Raji (cell line): Measurements from ENCODE around the gene FGF19.

Experiments used
- POLR2A ChIP-seq: IDR thresholded peaks from 2 replicates; pipeline ENCODE4 v1.6.1; 2011; ENCODE audit warnings: low read depth, low read length, control low read depth; ENCODE audit not compliant: insufficient read depth

FGF19 gene

DNA sequence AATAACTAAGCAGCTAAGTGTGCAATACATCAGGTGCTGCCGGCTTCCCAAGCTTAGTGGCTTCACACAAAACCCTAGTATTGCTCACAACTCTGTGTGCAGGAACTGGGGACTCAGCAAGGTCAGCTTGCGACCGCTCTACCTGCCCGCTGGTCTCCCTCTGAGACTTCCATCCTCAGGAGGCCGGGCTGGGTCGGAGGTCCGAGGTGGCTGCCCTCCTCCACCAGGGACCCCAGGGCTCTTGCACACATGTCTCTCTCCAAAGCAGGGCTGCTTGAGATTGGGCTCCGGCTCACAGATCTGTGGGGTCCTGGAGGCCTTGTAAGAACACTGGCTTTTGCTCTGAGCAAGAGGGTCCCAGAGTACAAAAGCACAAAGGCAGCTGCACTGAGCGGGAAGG, 25.4 kb upstream of the FGF19 start:
- TF ChIP-seq POLR2A = no peak

DNA sequence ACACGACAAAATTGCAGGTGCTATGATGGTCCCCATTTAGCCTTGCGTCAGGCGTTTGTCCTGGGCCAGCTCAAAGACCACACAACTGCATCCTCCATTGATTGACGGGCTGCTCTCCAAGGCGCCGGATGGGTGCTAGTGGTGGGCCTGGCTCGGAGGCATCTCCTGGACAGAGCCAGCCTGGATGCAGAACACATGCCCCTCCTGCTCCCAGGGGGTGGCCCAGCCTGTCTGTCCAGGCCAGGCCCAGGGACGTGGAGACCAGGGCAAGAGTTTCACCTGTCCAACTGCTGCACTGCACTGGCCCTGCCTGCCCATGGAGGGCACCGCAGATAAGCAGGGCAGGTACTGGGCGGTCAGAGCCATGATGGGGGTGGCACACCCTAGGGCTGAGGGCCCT, 23.4 kb upstream of the FGF19 start:
- TF ChIP-seq POLR2A = no peak

DNA sequence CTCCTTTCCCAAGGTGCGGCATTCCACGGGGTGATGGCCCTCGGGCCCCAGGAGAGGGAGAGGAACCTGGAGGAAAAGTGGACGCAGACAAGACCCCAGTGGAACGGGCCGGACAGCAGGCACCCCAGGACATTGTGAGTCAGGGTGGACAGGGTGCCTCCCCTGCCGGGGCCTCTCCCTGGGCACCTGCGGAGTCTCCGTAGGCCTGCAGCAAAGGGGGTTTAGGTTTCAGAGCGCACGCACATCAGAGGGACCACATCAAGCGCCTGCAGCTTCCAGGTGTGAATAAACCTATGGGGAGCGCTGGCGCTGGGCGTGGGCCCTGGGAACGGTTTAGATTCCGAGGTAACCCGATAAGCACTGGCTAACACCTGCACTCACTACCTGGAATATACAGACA, 22.7 kb upstream of the FGF19 start:
- no peak for TF ChIP-seq POLR2A

DNA sequence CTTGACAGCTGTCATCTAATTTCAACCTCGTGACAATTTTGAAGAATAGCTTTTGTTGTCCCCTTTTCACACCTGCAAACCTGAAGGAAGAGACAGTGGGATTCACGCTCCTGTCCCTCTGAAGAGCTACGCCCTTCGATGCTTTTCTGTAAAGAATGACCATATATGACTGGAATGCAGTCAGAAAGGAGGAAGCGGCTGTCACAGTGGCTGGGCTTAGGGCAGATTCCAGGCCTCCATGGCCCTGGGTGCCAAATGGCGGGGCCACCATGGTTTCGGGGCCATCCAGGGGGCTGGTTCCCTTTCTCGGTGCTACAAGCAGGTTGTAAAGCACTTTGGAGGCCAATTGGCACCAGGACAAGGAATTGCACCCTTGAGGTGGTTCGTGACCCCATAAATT, 22.2 kb upstream of the FGF19 start:
- TF ChIP-seq POLR2A = no peak

DNA sequence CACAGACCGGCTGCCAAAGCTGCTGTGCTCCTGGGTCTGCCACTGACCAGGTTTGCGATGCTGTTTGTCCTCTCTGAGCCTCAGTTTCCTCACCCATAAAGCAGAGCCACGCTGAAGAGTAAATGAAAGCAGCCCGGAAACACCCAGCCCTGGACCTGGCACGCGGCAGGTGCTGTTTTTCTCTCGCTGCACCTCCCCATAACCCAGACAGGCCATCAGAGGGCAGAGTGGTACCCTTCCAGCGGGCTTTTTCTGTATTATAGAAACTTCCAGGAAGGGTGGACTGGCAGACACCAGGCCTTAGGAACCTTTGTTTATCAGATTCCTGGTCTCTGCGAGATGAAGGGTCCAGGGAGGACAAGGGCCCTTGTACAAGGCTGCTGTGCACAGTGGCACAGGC, 17.9 kb upstream of the FGF19 start:
- no peak for TF ChIP-seq POLR2A

DNA sequence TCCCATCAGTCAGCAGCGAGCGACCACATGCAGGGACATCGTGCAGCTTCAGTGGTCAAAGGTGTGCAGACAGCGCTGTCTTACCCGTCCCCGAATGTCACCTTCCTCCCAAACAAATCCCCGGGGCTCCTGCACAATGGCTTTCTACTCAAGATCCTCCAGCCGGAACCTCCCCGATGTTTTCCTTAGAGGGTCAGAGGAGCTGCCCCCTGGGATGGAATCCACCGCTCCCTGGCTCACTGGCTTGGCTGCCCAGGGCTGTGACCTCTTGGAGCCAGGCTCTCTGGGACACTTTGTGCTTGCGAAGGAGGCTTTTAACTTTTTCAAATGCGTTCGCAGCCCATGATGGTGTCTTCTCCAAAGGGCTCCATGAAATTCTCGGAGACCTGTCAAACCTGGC, 17.3 kb upstream of the FGF19 start:
- no peak for TF ChIP-seq POLR2A

DNA sequence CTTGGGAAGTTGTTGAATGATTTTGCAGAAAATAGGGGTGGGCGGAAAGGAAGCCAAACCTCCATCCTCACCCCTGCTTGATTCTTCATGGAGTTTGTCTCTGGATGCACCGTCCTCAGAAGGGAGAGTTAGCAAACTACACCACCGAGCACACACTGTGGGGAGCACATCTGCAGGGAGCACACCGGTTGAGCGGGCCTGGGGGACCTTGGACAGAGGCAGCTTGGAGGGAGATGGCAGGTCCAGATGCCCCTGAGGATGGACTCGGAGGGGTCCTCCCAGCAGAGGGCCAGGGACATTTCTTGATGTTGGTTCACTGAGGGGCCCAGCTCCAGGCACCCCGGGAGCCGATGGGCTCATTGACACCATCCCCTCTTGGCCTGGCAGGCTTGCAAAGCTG, 15.1 kb upstream of the FGF19 start:
- no peak for TF ChIP-seq POLR2A

DNA sequence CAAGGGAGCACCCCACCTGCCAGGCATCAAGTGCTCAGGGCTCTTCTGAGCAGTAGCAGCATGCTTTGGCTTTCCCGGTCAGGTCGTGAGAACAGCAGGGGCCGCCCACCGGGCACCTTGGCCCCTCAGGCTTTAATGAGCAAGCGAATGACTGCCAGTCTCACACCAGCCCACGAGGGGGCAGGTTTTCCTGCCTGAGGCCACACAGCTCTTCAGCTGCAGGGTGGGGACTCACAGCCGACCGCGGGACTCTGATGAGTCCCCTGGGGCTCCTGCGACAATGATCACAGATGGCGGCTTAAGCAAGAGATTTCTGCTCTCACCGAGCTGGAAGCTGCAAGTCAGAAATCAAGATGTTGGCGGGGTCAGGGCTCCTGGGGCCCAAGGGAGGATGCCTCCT, 14.3 kb upstream of the FGF19 start:
- no peak for TF ChIP-seq POLR2A

DNA sequence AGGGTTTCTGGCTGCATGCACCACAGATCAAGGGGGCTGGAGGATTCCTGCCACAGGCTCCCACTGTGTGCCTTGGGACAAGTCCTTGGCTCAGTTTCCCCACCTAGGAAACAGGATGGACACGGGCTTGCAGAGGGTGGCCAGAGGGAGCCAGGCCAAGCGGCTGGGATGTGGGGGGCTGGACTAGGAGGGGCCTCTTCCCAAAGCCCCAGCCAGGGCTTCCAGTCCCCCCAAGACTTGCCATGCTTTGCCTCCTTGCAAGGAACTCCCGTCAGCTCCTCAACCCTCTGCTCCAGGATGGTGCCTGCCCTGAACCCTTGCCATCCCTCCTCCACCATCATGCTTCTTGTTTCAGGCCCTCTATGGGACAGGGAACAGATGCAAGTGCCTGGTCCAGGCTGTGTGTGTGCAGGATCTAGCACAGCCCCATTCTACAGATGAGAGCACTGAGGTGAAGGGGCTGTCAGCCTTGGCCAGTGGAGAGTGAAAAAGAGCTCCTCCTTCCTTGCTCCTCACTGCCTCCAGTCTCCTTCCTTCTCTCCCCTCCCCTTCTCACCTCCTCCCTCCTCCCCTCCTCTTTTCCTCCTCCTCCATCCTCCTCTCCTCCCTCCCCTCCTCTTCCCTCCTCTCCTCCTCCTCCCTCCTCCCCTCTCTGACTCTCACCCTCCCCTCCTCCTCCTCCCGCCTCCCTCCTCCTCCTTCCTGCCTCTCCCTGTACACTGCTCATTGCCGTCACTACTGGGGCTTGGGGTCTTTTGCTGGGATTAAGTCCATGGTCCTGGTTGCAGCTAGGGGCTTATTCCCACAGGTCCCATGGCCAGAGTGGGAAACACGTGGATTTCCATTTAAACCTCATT, 13.3 kb upstream of the FGF19 start:
- no peak for TF ChIP-seq POLR2A

DNA sequence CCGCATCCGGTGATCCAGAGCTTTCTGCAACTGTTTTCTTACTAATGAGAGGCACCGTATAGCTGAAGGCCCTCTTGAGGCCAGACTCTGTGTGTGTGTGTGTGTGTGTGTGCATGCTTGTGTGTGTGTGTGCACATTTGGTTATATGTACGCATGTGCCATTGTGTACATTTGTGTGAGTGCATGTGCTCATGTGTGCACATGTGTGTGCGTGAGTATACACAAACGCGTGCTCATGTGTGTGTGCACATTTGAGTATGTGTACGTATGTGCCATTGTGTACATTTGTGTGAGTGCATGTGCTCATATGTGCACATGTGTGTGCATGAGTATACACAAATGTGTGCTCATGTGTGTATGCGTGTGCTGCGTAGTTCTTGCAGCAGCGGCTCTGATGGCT, 12.3 kb upstream of the FGF19 start:
- no peak for TF ChIP-seq POLR2A

DNA sequence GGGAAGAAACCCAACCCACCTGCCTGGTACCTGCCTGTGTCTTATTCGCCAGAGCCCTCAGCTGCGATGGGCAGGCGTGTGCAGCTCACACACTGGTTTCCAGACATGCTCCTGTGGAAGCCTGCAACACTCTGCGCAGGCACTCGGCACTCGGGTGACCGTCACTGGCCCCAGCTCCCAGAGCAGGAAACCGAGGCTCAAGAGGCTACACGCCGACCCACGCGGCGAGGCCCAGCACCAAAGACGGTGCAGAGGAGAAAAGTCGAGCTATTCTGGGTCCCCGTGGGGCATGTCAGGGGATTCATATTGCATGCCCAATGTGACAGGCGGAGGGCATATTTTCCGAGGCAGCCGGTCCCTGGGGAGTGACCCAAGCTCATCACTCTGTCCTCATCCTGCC, 11.6 kb upstream of the FGF19 start:
- TF ChIP-seq POLR2A = no peak

DNA sequence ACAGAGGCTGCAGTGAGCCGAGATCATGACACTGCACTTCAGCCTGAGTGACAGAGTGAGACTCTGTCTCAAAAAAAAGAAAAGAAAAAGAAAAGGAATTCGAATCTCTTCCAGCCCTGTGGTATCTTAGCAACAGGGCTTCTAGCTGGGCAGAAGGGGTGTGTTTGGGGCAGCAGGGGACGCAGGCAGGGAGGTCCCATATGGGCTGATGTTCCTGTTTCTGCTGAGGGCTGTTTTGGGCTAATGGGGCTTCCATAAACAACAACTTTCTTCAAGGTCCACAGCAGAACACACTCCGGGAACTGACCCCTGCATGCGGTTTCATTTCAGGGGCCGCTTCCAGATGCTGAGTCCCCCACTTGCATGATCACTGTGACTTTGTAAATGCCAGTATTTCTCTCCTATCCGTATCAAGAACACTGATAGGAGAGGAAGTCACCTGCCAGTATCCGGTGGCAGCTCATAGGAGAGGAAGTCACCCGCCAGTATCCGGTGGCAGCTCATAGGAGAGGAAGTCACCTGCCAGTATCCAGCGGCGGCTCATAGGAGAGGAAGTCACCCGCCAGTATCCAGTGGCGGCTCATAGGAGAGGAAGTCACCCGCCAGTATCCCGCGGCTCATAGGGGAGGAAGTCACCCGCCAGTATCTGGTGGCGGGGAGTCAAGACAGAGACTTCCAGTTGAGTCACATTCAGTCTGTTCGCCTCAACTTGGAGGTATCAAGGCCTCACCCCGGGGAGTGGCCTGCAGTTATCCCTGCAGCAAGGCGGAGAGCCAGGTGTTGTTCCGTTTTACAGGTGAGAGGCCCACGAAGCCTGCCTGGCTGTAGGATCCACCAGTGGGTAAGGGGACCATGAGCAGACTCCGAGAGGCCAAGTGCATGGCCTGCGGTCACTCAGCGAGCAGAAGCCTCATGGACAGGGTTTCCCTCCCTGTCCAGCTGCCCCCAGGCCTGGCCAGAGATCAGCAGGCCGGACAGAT, 8.3 kb upstream of the FGF19 start:
- TF ChIP-seq POLR2A = no peak

DNA sequence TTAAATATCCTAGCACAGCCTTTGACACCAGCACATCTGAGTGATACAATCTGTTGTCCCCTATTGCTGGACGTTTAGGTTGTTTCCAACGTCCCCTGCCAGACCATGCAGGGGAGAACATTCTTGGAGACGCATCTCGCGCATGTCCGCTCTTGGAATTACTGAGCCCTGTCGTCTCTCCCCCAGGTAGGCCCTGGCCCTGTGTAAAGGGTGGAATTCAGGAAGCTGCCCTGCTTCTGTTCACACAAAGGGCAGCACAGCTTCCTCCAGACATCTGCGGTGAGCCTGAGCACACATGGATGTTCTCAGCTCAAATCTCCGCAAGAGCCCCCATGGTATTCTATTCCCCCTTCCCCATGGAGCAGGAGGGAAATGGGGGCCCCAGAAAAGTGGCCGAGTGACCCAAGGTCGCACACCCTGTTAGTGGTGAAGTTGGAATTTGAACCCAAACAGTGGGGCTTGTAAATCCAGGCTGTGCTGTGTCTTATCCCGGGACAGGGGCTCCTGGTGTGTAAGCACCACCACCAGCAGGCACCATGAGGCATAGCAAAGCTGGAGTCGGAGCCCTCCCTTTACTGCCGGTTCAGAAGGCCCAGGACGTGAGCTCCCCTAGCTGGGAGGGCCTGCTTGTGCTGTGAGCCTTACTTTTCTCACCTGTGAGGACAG, 5.0 kb upstream of the FGF19 start:
- no peak for TF ChIP-seq POLR2A

DNA sequence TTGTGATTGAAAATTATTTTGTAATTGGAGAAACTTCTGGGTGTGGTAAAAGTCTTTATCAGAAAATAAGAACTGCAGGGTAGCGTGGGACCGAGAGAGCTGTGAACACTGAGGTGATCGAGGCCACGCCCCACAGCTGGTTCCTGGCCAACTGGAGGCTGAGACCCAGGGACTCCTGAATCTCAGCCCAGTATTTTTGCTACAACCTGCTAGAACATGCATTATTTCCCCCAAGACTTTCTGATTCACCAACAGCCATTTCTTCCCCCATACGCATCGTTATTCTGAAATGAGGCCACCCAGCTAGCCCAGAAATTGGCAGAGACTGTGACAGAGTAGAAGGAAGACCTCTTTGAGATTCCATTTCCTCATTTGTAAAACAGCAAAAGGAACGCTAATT, 3.4 kb upstream of the FGF19 start:
- no peak for TF ChIP-seq POLR2A
